GM18517 (cell line): Measurements from ENCODE around the gene FSHR.
A peak's percentile ranks its signal among the peaks of the same experiment; 100 is the strongest.

Experiments used
- ATAC-seq: cut with Tn5 transposase; IDR thresholded peaks from one replicate; pipeline ENCODE4 v1.9.1; 2021; ENCODE audit warnings: mild to moderate bottlenecking, moderate library complexity; ENCODE audit not compliant: unreplicated experiment

The FSHR gene

GRCh38 chr2:48915227-48915626, 239.1 kb downstream of the FSHR start:
- no peak for ATAC-seq

GRCh38 chr2:48914477-48915089, 239.7 kb downstream of the FSHR start:
- peak; percentile 94 for ATAC-seq
